Uterus (tissue), 2 donors: ENCODE data around the gene SCAPER.

Experiments used
- POLR2A ChIP-seq, 2 donors: fragments of 450-650 bp; IDR thresholded peaks; one replicate each; pipeline ENCODE4 v1.6.1; 2016; ENCODE audit warnings: antibody characterized with exemption in 2 of 2, mild to moderate bottlenecking in 1 of 2, moderate library complexity in 1 of 2
- TF ChIP-seq, protein P1 (sequence below), 4 experiments: fragments of 200-600 bp in 2 of 4; fragments of 450-650 bp in 2 of 4; sonication (generic) in 2 of 4; IDR thresholded peaks; one replicate each; pipeline ENCODE4 v1.5.1; 2016 to 2019; ENCODE audit warnings: antibody characterized with exemption in 4 of 4, mild to moderate bottlenecking in 2 of 4, moderate library complexity in 1 of 4

DNA sequence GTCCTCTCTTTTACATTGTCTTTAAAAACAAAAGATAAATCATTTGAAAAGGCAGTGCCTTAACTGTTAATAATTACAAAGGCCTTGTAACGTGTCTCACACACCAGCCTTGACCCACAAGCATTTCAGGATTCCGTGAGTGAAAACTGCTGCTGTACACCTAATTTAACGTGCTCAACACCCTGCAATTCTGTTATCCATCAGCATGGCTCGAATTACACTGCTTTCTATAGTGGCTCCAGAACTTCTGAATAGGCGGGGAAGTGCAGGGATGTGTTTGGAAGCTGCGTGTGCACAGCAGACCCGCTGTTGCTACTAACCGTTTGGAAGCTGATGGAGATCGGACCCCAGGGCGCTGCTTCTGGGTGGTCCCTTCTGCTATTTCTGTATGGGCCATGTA, 584.0 kb downstream of the SCAPER start:
- TF ChIP-seq, protein P1, sequence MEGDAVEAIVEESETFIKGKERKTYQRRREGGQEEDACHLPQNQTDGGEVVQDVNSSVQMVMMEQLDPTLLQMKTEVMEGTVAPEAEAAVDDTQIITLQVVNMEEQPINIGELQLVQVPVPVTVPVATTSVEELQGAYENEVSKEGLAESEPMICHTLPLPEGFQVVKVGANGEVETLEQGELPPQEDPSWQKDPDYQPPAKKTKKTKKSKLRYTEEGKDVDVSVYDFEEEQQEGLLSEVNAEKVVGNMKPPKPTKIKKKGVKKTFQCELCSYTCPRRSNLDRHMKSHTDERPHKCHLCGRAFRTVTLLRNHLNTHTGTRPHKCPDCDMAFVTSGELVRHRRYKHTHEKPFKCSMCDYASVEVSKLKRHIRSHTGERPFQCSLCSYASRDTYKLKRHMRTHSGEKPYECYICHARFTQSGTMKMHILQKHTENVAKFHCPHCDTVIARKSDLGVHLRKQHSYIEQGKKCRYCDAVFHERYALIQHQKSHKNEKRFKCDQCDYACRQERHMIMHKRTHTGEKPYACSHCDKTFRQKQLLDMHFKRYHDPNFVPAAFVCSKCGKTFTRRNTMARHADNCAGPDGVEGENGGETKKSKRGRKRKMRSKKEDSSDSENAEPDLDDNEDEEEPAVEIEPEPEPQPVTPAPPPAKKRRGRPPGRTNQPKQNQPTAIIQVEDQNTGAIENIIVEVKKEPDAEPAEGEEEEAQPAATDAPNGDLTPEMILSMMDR (IDR thresholded peaks at IDR 0.05): no peak
- no peak for TF ChIP-seq POLR2A (IDR thresholded peaks at IDR 0.05)
